ENCODE results near the gene RANGRF.

Gene RANGRF

GRCh38 chr17:8274816-8275215 lies 13.7 kb upstream of the RANGRF start:
- no peak for DNase-seq (ENCODE audit: low read depth)

- DNase-seq (ENCODE audit: low read depth) = no peak
Measured at GRCh38 chr17:8275421-8276290, 12.8 kb upstream of the RANGRF start.

GRCh38 chr17:8277317-8277716 lies 11.2 kb upstream of the RANGRF start:
- no peak for DNase-seq (ENCODE audit: low read depth)

GRCh38 chr17:8282345-8282744 lies 6.1 kb upstream of the RANGRF start:
- no peak for DNase-seq (ENCODE audit: low read depth)

- DNase-seq (ENCODE audit: low read depth) = no peak
Measured at GRCh38 chr17:8283356-8283755, 5.1 kb upstream of the RANGRF start.

GRCh38 chr17:8284126-8284525 lies 4.3 kb upstream of the RANGRF start:
- DNase-seq (ENCODE audit: low read depth) = no peak

GRCh38 chr17:8285270-8286181 lies 2.9 kb upstream of the RANGRF start:
- no peak for DNase-seq (ENCODE audit: low read depth)

- no peak for DNase-seq (ENCODE audit: low read depth)
Measured at GRCh38 chr17:8287651-8288335, 677 bp upstream of the RANGRF start.

- DNase-seq (ENCODE audit: low read depth) = peak; percentile 76
Measured at GRCh38 chr17:8289103-8289397, 580 bp downstream of the RANGRF start.

GRCh38 chr17:8290043-8290442 lies 1.6 kb downstream of the RANGRF start:
- no peak for DNase-seq (ENCODE audit: low read depth)

GRCh38 chr17:8292639-8293395 lies 4.3 kb downstream of the RANGRF start:
- DNase-seq (ENCODE audit: low read depth) = no peak

- no peak for DNase-seq (ENCODE audit: low read depth)
Measured at GRCh38 chr17:8294361-8294760, 5.9 kb downstream of the RANGRF start.

GRCh38 chr17:8294814-8295316 lies 6.4 kb downstream of the RANGRF start:
- no peak for DNase-seq (ENCODE audit: low read depth)

- no peak for DNase-seq (ENCODE audit: low read depth)
Measured at GRCh38 chr17:8300226-8300625, 11.8 kb downstream of the RANGRF start.

- peak; percentile 40 for DNase-seq (ENCODE audit: low read depth)
Measured at GRCh38 chr17:8300627-8301242, 12.3 kb downstream of the RANGRF start.

- no peak for DNase-seq (ENCODE audit: low read depth)
Measured at GRCh38 chr17:8310601-8311123, 22.2 kb downstream of the RANGRF start.

GRCh38 chr17:8311131-8311790 lies 22.8 kb downstream of the RANGRF start:
- no peak for DNase-seq (ENCODE audit: low read depth)

- no peak for DNase-seq (ENCODE audit: low read depth)
Measured at GRCh38 chr17:8312251-8312650, 23.8 kb downstream of the RANGRF start.

- DNase-seq (ENCODE audit: low read depth) = no peak
Measured at GRCh38 chr17:8312726-8313600, 24.5 kb downstream of the RANGRF start.
